ENCODE results near the gene SLIT3.

GRCh38 chr5:168734620-168735300 is 566.2 kb downstream of the SLIT3 start:
- no peak for TF ChIP-seq CTCF (IDR thresholded peaks at IDR 0.05)
- TF ChIP-seq POLR2A (IDR thresholded peaks at IDR 0.05): no peak
